Trophoblast cell (in vitro differentiated cells and primary cell): ENCODE data around the gene DUSP9.

Experiments used
- DNase-seq, 2 donors: peaks; one replicate each; pipeline ENCODE4 v3.0.0-alpha.2; 2016
- H2AFZ ChIP-seq: 2 replicates; pipeline ENCODE4 v1.6.1; 2013; ENCODE audit warnings: low read length, moderate library complexity, mild to moderate bottlenecking; ENCODE audit not compliant: insufficient read depth, poor library complexity
- H2AK5ac ChIP-seq: 2 replicates; pipeline ENCODE4 v1.6.1; 2013; ENCODE audit warnings: mild to moderate bottlenecking, low read length
- H2BK120ac ChIP-seq: 2 replicates; pipeline ENCODE4 v1.6.1; 2013; ENCODE audit warnings: low read length, mild to moderate bottlenecking, moderate library complexity; ENCODE audit not compliant: insufficient read depth, poor library complexity
- H2BK12ac ChIP-seq: 2 replicates; pipeline ENCODE4 v1.6.1; 2013; ENCODE audit warnings: mild to moderate bottlenecking, low read length, moderate library complexity
- H2BK5ac ChIP-seq: 2 replicates; pipeline ENCODE4 v1.6.1; 2013; ENCODE audit warnings: low read length, low read depth, moderate library complexity, mild to moderate bottlenecking; ENCODE audit not compliant: poor library complexity
- H3K14ac ChIP-seq: 2 replicates; pipeline ENCODE4 v1.6.1; 2013; ENCODE audit warnings: mild to moderate bottlenecking, low read length
- H3K18ac ChIP-seq: 2 replicates; pipeline ENCODE4 v1.6.1; 2013; ENCODE audit warnings: mild to moderate bottlenecking, low read length
- H3K23ac ChIP-seq: 2 replicates; pipeline ENCODE4 v1.6.1; 2013; ENCODE audit warnings: low read length
- H3K27ac ChIP-seq: 2 replicates; pipeline ENCODE4 v1.5.1; 2013; ENCODE audit warnings: low read depth, mild to moderate bottlenecking, inconsistent platforms, low read length, moderate library complexity
- H3K27me3 ChIP-seq: 2 replicates; pipeline ENCODE4 v1.6.1; 2013; ENCODE audit warnings: inconsistent platforms, mild to moderate bottlenecking, low read length, moderate library complexity; ENCODE audit not compliant: insufficient read depth
- H3K36me3 ChIP-seq, 2 experiments: 1 replicate in 1 of 2; 2 replicates in 1 of 2; pipeline ENCODE4 v1.6.1; 2013; ENCODE audit warnings: low read length in 2 of 2, mild to moderate bottlenecking in 2 of 2, moderate library complexity in 1 of 2; ENCODE audit not compliant: insufficient read depth in 2 of 2, control insufficient read depth in 1 of 2
- H3K4ac ChIP-seq: 2 replicates; pipeline ENCODE4 v1.6.1; 2013; ENCODE audit warnings: low read depth, mild to moderate bottlenecking, low read length, moderate library complexity
- H3K4me1 ChIP-seq, 2 experiments: 1 replicate in 1 of 2; 2 replicates in 1 of 2; pipeline ENCODE4 v1.6.1; 2013; ENCODE audit warnings: low read length in 2 of 2, mild to moderate bottlenecking in 2 of 2, moderate library complexity in 1 of 2; ENCODE audit not compliant: insufficient read depth in 2 of 2, control insufficient read depth in 1 of 2
- H3K4me2 ChIP-seq: 2 replicates; pipeline ENCODE4 v1.6.1; 2013; ENCODE audit warnings: inconsistent platforms, mild to moderate bottlenecking, low read length, moderate library complexity
- H3K4me3 ChIP-seq: 2 replicates; pipeline ENCODE4 v1.5.1; 2013; ENCODE audit warnings: mild to moderate bottlenecking, low read depth, low read length, inconsistent platforms
- H3K79me1 ChIP-seq: one replicate; pipeline ENCODE4 v1.6.1; 2013; ENCODE audit warnings: low read length
- H3K79me2 ChIP-seq: 2 replicates; pipeline ENCODE4 v1.6.1; 2013; ENCODE audit warnings: low read length, mild to moderate bottlenecking; ENCODE audit not compliant: control insufficient read depth, insufficient read depth, poor library complexity
- H3K9ac ChIP-seq: 2 replicates; pipeline ENCODE4 v1.6.1; 2013; ENCODE audit warnings: mild to moderate bottlenecking, low read length
- H3K9me3 ChIP-seq: 2 replicates; pipeline ENCODE4 v1.6.1; 2013; ENCODE audit warnings: low read depth, mild to moderate bottlenecking, control low read depth, inconsistent platforms, low read length; ENCODE audit not compliant: insufficient read depth
- H4K12ac ChIP-seq: 2 replicates; pipeline ENCODE4 v1.6.1; 2013; ENCODE audit warnings: low read depth, mild to moderate bottlenecking, low read length, moderate library complexity
- H4K8ac ChIP-seq: 2 replicates; pipeline ENCODE4 v1.6.1; 2013; ENCODE audit warnings: low read depth, mild to moderate bottlenecking, low read length, moderate library complexity
- H4K91ac ChIP-seq: one replicate; pipeline ENCODE4 v1.6.1; 2013; ENCODE audit warnings: low read depth, mild to moderate bottlenecking, low read length, moderate library complexity
- WGBS: extraction: QIAGEN DNeasy Blood & Tissue Kit; methylation state at CpG from one replicate; pipeline ENCODE4 v1.1.7; 2013; ENCODE audit warnings: missing lambda C conversion rate; ENCODE audit not compliant: insufficient read length, insufficient coverage; ENCODE audit errors: extremely low coverage; 5-methylcytosine and 5-hydroxymethylcytosine counted together

DUSP9 gene

DNA sequence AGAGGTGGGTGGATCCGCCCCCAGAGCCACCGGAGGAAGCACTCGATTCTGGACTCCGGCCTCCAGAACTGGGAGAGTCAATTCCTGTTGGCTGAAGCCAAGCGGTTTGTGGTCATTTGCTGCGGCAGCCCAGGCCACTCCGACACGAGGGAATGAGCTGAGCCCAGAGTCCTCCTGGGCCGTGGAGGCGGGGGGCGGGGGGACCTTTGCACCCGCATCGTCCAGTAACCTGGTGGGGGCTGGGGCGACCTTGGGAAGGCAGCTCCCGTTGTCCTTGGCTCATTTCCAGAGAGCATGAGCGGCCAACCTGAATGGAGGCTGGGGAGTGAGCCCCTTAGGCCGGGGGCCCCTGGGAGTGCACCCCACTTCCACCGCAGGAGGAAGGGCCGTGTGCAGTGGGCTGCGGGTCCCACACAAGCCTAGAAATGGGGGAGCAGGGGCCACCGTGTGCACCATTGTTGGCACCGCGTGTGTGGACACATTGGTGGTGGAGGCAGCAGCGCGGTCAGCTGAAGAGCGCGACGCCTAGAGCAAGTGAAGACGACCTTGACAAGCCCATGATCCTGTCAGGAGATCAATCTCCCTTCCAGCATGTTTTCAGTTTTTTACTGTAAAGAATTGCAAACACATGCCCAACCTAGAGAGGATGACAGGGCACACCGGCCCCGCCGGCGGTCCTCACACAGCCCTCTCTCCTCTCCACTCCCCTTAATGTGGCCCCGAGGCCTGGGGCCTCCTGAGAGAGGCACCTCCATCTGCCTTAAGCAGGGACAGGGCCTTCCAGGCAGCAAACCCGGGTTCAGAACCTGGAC lies 19.9 kb upstream of the DUSP9 start:
- Histone ChIP-seq H2BK5ac (no peak overlapping the region), H2AFZ (no peak overlapping the region), H3K14ac (no peak overlapping the region), H3K4me3 (no peak overlapping the region), H4K8ac (no peak overlapping the region), H3K9me3 (no peaks in the 10 kb centered on the region), H3K9ac (no peak overlapping the region), H3K23ac (no peak overlapping the region), H3K27ac (no peak overlapping the region), H3K79me1 (no peaks in the 10 kb centered on the region), H3K27me3 (no peaks in the 10 kb centered on the region), H3K79me2 (no peaks in the 10 kb centered on the region), H3K36me3 (no peaks in the 10 kb centered on the region), H3K4ac (no peak overlapping the region), H2BK12ac (no peak overlapping the region), H4K12ac (no peak overlapping the region), H3K4me1 (no peaks in the 10 kb centered on the region), H2BK120ac (no peak overlapping the region), H2AK5ac (no peak overlapping the region), H3K4me2 (no peak overlapping the region), H4K91ac (no peak overlapping the region), H3K18ac (no peak overlapping the region)
- peak; percentile 61 to 73 for DNase-seq
- no CpG with 5 or more reads among the region's 35 CpGs for WGBS

DNA sequence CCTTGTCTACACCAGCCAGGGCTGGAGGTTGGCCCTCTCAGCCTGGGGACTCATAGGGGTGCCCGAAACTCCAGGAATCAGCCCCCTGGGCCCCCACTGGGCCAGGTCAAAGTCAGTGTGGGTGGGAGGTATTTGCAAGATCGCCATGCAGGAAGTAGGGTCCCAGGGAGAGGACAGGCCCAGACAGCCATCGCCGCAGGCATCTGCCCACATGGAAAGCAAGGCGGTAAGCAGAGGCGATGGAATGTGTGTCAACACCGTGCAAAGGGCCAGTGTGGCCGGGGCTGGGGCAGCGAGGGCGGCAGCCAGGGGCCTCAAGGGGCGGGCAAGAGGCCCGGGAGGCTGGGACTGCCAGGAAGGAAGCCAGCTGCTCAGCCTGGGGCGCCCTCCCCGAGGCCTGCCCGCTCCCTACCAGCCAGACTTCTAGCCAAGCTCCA lies 19.3 kb upstream of the DUSP9 start:
- Histone ChIP-seq H3K23ac (no peak overlapping the region), H3K27me3 (no peaks in the 10 kb centered on the region), H3K79me2 (no peaks in the 10 kb centered on the region), H4K91ac (no peak overlapping the region), H3K27ac (no peak overlapping the region), H3K4me1 (no peaks in the 10 kb centered on the region), H3K4ac (no peak overlapping the region), H3K18ac (no peak overlapping the region), H2BK5ac (no peak overlapping the region), H3K9ac (no peak overlapping the region), H3K9me3 (no peaks in the 10 kb centered on the region), H3K14ac (no peak overlapping the region), H2AK5ac (no peak overlapping the region), H3K79me1 (no peaks in the 10 kb centered on the region), H2BK12ac (no peak overlapping the region), H3K4me3 (no peak overlapping the region), H2BK120ac (no peak overlapping the region), H3K4me2 (no peak overlapping the region), H2AFZ (no peak overlapping the region), H3K36me3 (no peaks in the 10 kb centered on the region), H4K8ac (no peak overlapping the region), H4K12ac (no peak overlapping the region)
- DNase-seq: peak; percentile 91 to 92
- no CpG with 5 or more reads among the region's 15 CpGs for whole genome bisulfite sequencing

DNA sequence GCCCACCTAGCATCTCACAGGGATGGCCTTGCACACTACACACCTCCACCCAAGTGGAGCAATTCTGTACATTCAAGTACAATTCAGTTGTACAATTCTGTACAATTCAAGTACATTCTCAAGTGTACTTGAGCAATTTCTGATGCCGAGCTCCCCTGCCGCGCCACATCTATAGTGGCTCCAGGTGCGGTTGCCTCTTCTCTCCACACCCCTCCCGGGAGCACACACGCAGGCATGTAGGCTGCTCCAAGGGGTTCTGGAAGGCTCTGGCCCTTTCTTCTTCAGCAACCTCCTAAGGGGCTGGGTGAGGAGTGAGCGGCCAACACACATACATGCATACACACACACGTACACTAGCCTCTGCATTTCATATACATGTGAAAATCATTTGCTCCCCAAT lies 18.9 kb upstream of the DUSP9 start:
- H3K14ac ChIP-seq: no peak overlapping the region
- no peak overlapping the region for H3K4ac ChIP-seq
- H3K27ac ChIP-seq: no peak overlapping the region
- no peak overlapping the region for H4K8ac ChIP-seq
- DNase-seq: no peak
- H4K12ac ChIP-seq: no peak overlapping the region
- no peak overlapping the region for H3K23ac ChIP-seq
- no peak overlapping the region for H2BK12ac ChIP-seq
- no peaks in the 10 kb centered on the region for H3K79me1 ChIP-seq
- H4K91ac ChIP-seq: no peak overlapping the region
- no peaks in the 10 kb centered on the region for H3K36me3 ChIP-seq
- H3K27me3 ChIP-seq: no peaks in the 10 kb centered on the region
- no peak overlapping the region for H3K4me3 ChIP-seq
- no CpG with 5 or more reads among the region's 8 CpGs for WGBS
- H3K4me1 ChIP-seq: no peaks in the 10 kb centered on the region
- no peak overlapping the region for H2BK120ac ChIP-seq
- H2AK5ac ChIP-seq: no peak overlapping the region
- no peak overlapping the region for H3K18ac ChIP-seq
- no peak overlapping the region for H2BK5ac ChIP-seq
- no peak overlapping the region for H2AFZ ChIP-seq
- no peaks in the 10 kb centered on the region for H3K9me3 ChIP-seq
- no peaks in the 10 kb centered on the region for H3K79me2 ChIP-seq
- H3K9ac ChIP-seq: no peak overlapping the region
- no peak overlapping the region for H3K4me2 ChIP-seq

DNA sequence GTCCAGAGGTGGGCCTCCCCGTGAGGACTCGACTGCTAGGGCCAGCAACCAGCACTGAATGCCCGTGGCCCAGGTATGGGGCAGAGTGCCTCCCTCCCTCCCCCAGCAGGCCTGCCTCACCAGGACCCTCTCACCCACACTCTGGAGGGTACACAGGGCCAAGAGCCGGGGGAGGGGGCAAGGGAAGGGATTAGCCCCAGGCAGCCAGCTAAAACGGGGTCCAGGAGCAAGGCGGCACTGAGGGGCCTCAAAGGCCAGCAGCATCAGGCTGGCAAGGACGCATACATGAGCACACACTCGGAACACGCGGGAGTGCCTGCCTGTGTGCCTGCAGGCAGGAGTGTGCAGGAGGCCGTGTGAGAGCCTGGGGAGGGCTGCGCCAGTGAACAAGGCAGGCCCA lies 18.3 kb upstream of the DUSP9 start:
- H3K9me3 ChIP-seq: no peaks in the 10 kb centered on the region
- H3K4me3 ChIP-seq: no peak overlapping the region
- WGBS: no CpG with 5 or more reads among the region's 12 CpGs

More for the DNA sequence above, 18.3 kb upstream of the DUSP9 start:
- Histone ChIP-seq H3K27me3 (no peaks in the 10 kb centered on the region), H2AFZ (no peak overlapping the region), H4K12ac (no peak overlapping the region), H3K79me2 (no peaks in the 10 kb centered on the region), H2BK5ac (no peak overlapping the region), H3K23ac (no peak overlapping the region), H3K9ac (no peak overlapping the region), H2BK12ac (no peak overlapping the region), H3K27ac (no peak overlapping the region), H2BK120ac (no peak overlapping the region), H3K79me1 (no peaks in the 10 kb centered on the region), H4K91ac (no peak overlapping the region), H3K36me3 (no peaks in the 10 kb centered on the region), H3K4me2 (no peak overlapping the region), H4K8ac (no peak overlapping the region), H3K14ac (no peak overlapping the region), H2AK5ac (no peak overlapping the region), H3K4ac (no peak overlapping the region), H3K18ac (no peak overlapping the region), H3K4me1 (no peaks in the 10 kb centered on the region)
- DNase-seq: no peak
